GM03348 (cell line): ENCODE results near the gene AIRE.
"Not testable (repeated sequence)": the region's sequence is repeated elsewhere in the genome, so short reads cannot be mapped to it uniquely, and the experiment has no call there.

Experiments
- DNase-seq: peaks from one replicate; pipeline ENCODE4 v3.0.0; 2012; ENCODE audit warnings: low spot score

The AIRE gene

DNA sequence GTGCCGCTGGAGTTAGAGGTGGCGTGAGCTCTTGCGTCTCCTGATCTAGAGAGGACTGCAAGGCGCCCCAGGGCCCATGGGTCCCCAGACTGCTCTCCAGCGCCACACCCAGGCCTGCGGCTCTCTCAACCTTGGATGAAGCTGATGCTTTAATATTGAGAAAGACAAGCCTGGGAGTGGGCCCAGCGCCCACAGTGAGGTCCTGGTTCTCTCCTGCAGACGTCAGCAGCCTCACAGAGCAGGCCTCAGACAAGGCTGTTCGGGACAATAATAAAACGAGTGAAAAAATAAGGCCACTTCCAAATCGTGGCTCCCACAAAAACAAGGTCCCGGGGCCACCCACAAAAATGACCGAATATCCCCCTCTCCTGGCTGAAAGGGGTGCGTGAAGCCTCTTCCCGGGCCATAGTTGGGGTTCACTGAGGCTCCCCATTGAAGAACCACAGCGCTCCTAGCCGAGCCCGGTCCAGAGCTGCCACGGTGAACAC is 18.0 kb upstream of the AIRE start:
- DNase-seq, result no peak

DNA sequence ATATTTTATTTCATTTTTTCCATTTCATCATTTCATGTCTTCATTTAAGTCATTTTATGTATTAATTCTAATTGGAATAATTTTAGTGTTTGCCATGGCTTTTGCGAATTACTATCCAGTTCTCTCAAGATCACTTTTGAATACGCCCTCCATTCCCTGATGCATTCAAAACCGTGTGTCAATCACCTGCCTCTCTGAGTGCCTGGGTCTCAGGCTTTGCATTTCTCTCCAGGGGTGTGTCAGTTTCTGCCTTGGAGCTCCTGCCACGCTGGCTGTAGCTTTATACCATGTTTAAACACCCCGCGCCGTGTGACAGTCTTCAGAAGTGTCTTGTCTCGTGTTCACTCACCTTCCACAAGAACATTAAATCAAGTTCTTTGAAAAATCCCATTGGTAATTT is 16.6 kb upstream of the AIRE start:
- no peak for DNase-seq

GRCh38 chr21:44271558-44272283 is 14.0 kb upstream of the AIRE start:
- no peak for DNase-seq

DNA sequence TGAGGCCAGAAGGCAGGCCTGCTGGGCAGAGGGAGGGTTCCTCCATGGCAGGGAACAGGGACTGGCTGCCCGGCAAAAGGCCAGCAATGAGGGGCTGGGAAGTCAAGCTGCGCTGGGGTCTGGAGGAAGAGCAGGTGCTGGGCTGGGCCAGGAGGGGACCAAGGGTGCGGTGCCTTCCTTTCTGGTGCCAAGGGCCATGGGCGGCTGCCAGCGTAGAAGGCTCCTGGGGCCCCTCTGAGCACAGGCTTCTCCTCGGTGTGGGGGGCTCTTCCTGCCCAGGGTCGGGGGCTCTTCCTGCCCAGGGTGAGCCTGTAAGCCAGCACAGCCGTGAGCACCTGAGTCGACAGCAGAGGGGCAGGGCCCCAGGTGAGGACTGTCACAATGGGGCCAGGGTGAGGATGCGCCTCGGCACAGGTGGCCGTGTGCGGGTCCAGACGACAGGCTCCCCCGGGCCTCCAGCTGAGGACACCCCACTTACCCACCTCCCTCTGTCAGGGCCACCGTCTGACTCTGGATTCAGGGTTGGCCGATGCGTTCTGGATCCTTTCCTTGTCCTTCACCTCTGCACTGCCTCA is 13.3 kb upstream of the AIRE start:
- DNase-seq, result no peak

- DNase-seq, result no peak
Measured at GRCh38 chr21:44273046-44273445, 12.6 kb upstream of the AIRE start.

GRCh38 chr21:44275041-44275440 is 10.6 kb upstream of the AIRE start:
- no peak for DNase-seq

GRCh38 chr21:44279354-44280260 is 6.1 kb upstream of the AIRE start:
- DNase-seq, result no peak

DNA sequence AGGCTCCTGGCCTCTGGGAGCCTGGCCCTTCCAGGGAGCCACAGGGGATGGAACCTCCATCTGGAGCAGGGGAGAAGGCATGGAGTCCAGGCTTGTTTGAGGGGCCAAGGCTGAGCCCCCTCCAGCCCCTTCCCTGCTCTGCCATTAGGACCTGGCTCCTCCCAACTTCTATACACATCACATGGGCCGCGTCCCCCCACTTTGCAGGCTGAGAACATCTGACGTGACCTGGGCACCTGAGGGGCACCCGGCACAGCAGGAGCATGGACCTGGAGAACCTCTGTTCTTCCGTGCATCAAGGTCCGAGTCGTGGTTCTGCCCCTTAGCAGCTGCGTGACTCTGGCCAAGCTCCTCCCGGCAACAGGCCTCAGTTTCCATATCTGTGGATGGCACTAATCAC is 3.9 kb upstream of the AIRE start:
- DNase-seq, result no peak

DNA sequence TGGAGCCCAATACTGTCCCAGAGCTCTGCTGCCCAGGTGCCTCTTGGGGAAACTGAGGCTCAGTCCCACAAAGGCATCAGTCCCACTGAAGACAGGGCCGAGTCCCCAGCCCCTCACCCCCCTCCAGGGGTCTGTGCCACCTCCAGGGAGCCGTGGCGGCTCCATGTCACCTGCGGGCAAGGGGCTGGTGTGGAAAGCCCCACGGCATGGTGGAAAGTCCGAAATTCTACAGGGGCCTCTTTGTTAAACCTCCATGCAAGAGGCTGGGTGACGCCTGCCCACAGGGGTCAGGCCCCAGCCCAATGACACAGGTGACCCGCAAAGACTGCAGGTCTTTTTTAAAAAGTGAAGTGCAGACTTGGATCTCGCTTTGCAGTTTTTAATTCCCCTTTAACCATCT is 3.3 kb upstream of the AIRE start:
- no peak for DNase-seq

GRCh38 chr21:44283211-44283785 is 2.4 kb upstream of the AIRE start:
- not testable (repeated sequence) for DNase-seq

DNA sequence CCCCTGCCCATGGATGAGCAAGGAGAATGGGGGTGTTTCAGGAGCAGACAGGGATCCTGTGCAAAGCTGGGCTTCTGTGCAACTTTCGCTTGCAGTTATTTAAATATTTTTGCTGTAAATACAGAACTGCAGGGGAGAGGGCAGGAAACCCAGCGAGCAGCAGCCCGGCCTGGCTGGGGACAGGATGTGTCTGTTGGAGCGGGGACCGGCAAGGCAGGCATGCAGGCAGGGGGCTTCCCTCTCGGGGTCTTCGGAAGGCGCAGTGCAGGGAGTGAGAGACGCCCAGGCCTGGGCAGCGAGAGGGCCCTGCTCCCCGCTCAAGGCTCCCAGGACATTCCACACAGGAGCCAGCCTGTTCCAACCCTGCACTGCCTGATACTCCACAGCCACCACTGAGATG is 1.7 kb upstream of the AIRE start:
- DNase-seq, result no peak

DNA sequence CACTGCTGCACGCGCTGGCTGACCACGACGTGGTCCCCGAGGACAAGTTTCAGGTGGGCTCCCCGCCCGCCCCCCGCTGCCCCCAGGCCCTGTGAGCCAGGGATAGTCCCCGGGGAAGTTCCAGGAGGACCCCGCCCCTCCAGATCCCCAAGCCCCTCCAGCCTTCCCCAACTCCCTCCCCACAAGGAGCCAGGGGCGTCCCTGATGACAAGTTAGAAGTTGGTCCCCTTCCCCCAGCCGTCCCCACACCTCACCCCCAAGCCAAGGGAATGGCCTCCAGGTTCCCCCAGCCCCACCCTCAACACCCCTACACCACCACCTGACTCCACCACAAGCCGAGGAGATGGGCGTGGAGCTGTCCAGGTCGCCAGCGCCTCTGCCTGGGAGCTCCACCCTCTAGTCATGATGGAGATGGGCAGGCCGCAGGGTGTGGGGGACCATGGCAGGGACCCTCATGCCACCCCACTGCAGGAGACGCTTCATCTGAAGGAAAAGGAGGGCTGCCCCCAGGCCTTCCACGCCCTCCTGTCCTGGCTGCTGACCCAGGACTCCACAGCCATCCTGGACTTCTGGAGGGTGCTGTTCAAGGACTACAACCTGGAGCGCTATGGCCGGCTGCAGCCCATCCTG is 525 bp downstream of the AIRE start:
- no peak for DNase-seq

DNA sequence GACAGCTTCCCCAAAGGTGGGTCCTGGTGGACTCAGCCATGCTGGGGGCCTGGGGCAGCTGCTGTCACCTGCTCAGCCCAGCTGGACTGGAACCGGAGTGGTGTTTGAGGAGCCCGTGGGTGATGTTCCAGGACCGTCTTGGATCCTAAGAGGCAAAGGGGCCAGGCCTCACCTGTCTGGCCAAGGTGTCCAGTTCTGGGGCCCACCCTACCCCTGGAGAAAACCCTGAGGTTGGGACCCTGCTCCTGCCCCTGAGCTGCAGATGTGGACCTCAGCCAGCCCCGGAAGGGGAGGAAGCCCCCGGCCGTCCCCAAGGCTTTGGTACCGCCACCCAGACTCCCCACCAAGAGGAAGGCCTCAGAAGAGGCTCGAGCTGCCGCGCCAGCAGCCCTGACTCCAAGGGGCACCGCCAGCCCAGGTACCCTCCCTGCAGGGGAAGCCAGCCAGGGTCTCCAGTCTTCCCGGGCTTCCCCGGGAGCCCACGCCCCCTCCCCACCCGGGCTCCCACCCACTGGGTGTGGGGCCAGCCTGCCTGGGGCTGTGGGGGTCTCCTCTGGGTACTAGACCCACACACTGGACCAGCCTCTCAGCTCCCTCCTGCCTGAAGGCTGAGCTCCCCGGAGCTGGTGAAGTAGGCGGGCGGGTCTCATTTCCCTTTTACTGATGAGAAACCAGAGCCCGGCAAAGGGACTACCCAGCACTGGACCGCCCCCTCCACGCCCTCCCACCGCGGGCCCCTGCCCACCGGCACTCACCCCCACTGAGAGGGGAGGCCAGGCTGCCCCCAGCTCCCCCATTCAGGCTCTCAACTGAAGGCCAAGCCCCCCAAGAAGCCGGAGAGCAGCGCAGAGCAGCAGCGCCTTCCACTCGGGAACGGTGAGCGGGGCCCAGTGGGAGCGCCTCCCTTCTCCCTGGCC is 1.3 kb downstream of the AIRE start:
- no peak for DNase-seq

DNA sequence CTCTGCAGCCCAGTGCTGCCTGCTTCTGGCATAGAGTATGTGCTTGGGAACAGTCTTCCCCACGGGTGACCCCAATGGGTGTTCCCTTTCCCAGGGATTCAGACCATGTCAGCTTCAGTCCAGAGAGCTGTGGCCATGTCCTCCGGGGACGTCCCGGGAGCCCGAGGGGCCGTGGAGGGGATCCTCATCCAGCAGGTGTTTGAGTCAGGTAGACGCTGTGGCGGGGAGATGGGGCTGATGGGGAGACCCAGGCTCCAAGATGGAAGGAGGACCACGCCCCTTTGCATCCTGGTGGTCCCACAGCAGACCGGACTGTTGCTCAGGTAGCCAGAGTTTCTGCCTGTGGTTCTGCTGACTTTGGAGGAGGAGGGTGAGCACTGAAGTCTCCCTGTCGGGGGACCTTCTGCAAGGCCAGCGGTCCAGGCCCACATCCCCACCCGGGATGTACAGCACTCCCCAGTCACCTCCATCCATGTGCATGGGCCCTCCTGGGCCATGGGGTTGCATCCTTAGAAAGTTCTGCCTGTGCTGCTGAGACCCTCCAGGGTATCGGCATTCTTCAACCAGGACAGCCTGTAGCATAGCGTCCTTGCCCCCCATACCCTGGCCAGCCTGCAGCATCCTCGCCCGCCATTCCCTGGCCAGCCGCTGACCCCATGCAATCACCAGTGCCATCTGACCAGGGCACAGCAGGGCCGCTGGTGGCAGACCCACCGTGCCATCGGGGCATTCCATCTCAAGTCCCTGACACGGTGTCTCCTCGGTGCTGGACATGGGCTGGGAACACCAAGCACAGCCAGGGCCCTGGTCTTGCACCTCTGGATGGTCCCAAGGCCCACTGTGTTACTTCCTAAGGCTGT is 2.8 kb downstream of the AIRE start:
- DNase-seq, result no peak

DNA sequence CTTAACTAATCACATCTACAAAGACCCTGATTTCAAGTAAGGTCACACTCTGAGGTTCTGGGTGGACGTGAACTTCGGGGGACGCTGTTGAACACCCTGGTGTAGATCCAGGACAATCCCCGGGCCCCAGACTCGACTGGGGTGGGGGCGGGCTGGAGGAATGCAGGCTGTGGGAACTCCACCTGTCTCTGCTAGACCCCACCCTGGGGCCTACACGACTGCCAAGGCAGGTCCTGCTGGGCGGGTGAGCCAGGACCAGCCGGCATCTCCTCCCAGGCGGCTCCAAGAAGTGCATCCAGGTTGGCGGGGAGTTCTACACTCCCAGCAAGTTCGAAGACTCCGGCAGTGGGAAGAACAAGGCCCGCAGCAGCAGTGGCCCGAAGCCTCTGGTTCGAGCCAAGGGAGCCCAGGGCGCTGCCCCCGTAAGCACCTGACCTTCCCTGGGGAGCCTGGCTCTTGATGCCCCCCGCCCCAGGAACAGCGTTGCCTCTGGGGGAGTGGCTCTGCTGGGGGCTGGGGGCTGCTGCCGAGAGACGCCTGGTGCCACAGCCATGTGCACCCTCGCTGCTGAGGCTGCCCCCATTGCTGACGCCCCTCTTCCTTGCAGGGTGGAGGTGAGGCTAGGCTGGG is 3.8 kb downstream of the AIRE start:
- no peak for DNase-seq

DNA sequence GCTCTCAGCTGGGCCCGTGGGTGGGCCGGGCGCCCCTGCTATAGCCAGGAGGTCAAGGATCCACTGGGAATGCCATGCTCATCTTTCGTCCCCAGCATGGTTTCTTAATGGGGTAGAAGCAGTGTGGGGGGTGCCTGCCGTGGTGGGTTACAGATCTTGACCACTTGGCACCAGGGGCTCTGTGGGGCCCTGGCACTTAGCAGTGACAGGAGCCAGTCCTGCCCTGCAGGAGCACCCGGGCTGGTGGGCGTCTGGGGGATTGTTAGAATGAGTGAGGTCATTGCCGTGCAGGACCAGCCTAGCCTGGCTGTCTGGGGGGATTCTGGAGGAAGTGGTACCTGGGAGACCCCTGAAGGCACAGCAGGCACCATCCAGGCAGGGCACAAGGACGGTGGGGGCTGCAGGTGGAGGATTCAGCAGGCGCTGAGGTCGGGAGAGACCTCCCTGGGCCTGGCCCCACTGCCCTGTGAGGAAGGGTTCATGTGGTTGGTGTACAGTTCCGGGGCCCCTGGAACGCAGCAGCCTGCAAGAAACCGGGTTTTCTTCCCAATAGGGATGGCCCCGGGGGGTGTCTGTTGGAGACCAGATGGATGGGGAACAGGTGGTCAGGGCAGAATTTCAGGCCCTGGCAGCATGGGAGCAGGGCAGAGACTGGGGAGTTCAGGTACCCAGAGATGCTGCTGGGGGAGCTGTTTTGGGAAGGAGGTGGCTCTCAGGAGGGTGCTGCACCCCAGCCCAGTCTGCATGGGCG is 4.8 kb downstream of the AIRE start:
- no peak for DNase-seq

GRCh38 chr21:44291078-44291935 is 5.6 kb downstream of the AIRE start:
- no peak for DNase-seq
